ENCODE measurements around the gene MYB.

DNA sequence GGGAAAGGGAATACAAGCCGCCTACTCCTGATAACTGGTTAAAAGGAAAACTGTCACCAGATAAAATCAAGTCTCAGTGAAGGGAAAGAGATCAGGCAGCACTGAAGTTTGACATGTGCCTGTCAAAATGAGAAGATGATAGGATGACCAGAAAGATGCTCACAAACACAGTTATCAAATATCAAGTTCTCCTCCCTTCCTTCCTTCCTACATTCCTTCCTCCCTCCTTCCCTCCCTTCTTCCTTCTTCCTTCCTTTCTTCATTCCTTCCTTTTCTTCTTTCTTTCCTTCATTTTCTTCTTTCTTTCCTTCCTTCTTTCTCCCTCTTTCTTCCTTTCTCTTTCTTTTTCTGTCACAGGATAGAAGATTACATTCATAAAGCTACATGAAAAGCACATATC, 55.2 kb downstream of the MYB start:
- TF ChIP-seq CTCF (IDR thresholded peaks at IDR 0.05) (no peak), ZFX (IDR thresholded peaks at IDR 0.05; ENCODE audit: borderline replicate concordance) (no peak)
